Measurements from ENCODE around the gene MAF.

The MAF gene

GRCh38 chr16:79610771-79611170 is 10.2 kb upstream of the MAF start:
- DNase-seq = no peak

DNA sequence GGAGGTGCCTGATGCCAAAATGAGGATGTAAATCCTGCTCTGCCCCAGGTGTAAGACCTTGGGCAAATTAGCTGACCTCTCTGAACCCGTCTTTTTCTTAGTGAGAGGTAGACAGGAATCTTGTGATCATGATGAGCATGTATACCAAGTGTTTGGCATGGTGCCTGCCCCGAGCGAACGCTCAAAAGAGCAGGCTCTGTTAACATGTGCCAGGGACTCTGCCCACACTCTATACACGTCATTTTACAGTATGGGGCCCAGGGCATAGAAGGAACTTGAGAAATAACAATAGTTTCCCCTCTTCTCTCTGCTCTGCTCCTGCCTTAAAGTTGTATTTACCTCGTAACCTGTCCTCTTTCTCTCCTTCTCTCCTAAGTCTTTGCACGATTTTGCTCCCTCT is 9.3 kb upstream of the MAF start:
- no peak for DNase-seq

GRCh38 chr16:79608976-79609375 is 8.4 kb upstream of the MAF start:
- no peak for DNase-seq

GRCh38 chr16:79607587-79607986 is 7.0 kb upstream of the MAF start:
- no peak for DNase-seq

DNA sequence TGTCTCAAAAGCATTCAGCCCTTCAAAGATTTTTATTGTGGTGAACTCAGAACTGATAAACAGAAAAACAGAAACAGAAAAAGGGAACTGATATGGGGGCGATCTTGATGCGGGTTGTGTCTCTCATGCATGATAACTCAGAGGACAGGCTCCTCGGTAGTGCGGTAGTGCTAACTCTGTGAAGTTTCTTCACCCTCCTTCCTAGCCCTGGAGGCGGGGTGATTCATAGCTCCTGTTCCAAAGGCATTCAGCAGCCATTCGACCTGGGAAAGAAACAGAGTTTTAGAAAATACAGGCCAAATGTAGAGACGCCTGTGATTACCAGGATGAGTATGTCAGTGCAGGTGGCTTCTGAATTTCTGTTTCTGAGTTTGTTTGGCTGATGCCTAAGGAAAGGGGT is 5.5 kb upstream of the MAF start:
- no peak for DNase-seq

GRCh38 chr16:79603055-79603454 is 2.5 kb upstream of the MAF start:
- no peak for DNase-seq

- DNase-seq = no peak
These were observed 2.1 kb upstream of the MAF start for GRCh38 chr16:79602628-79603014.

- DNase-seq = peak; percentile 64
These were observed 1.5 kb upstream of the MAF start for GRCh38 chr16:79601931-79602627.

GRCh38 chr16:79601092-79601930 is 774 bp upstream of the MAF start:
- DNase-seq = no peak

DNA sequence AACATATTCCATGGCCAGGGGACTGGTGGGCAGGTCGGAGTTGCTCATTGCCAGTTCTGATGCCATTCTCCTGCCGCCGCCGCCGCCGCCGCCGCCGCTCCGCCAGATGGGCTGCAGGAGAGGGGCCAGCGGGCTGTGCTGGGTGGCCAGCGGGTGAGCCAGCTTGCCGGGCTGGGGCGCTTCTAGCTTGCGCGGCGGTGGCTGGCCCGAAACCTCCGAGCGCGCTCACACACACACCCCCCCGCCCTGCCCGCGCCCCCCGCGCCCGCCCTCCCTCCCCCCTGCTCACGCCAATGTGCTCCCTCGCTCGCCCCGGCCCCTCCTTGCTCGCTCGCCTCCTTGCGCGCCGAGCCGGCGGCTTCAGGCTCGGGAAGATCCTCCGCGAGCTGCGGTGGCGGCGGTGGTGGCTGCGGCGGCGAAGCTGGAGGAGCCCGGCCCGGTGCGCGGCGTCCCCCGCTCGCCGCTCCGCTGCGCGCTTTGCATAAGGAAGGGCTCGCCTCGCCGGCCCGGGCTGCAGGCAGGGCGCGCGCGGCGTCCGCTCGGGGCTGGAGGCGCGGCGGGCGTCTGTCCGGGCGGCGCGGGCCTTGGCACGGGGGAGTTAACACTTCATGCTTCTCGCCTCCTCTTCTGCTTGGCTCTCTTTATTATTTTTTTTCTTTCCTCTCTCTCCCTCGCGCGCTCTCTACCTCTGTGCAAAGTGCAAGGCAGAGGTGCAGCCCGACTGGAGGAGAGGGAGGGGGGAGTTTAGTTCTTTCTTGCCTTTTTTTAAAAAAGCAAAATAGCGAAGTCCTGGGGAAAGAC is 500 bp downstream of the MAF start:
- DNase-seq = peak; percentile 27

DNA sequence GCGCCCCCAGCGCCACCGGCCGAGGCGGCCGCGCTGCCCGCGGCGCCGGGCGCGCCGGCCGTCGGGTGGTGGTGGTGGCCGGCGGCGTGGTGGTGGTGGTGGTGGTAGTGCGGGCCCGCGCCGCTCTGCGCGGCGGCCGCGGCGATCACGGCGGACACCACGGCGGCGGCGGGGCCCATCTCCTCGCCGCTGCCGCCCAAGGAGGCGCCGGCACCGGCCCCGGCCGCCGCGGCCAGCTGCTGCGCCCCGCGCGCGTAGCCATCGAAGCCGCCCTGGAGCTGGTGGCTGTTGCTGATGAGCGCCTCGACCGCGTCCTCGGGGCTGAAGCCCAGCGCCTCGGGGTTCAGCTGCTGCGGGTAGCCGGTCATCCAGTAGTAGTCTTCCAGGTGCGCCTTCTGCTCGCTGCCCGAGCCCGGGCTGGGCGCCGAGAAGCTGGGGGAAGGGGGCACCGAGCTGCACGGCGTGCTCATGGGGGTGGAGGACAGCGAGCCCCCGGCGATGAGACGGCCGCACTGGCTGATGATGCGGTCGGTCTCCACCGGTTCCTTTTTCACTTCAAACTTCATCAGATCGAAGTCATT is 1.2 kb downstream of the MAF start:
- DNase-seq = no peak

- DNase-seq = peak; percentile 39
These were observed 2.0 kb downstream of the MAF start for GRCh38 chr16:79598348-79599181.

GRCh38 chr16:79598063-79598347 is 2.5 kb downstream of the MAF start:
- DNase-seq = no peak

- DNase-seq = no peak
These were observed 3.1 kb downstream of the MAF start for GRCh38 chr16:79597277-79598062.

DNA sequence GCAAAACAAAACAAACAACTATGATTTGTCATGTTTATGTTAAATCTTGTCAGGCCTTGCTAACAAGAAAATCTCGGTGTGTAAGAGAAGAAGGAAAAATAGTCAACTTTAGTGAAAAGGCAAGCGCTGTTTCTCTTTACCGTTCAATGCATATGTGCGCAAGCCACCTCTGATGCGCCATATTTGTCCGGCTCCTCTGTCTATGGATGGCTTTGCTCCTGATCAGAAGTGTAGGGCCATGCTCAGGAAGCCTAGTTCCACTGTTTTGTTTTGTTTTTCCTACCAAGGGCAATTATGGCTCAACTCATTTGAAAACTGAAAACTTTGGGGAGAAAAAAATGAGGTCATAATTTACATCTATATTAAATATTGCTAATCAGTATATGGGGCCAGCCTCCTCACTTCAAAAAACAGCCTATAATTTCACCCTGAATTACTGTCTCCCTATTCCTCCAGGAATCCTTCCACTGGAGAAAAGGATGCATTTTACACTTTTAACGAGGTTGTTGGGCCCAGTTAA is 4.5 kb downstream of the MAF start:
- no peak for DNase-seq

DNA sequence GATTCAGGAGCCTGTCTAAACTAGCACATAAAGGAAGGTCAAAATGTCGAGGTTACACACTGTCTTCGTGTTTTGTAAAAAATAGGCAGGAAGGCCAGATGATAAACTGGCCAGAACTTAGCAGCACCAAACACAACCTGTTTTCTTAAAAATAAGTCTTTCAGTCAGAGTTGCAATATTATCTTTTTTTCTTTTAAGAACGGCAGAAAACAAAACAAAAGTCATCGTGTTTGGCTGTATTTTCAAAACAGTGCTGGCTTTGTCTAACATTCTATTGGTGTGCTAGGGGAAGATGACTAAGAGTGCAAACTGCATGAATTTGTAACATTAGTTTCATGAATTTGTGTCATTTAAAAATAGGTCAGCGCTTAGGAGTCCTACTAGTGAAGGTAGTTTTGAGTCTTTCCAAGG is 5.3 kb downstream of the MAF start:
- no peak for DNase-seq

- DNase-seq = no peak
These were observed 6.8 kb downstream of the MAF start for GRCh38 chr16:79593754-79594153.

- no peak for DNase-seq
These were observed 7.4 kb downstream of the MAF start for GRCh38 chr16:79593074-79593531.

- no peak for DNase-seq
These were observed 8.4 kb downstream of the MAF start for GRCh38 chr16:79592186-79592585.

DNA sequence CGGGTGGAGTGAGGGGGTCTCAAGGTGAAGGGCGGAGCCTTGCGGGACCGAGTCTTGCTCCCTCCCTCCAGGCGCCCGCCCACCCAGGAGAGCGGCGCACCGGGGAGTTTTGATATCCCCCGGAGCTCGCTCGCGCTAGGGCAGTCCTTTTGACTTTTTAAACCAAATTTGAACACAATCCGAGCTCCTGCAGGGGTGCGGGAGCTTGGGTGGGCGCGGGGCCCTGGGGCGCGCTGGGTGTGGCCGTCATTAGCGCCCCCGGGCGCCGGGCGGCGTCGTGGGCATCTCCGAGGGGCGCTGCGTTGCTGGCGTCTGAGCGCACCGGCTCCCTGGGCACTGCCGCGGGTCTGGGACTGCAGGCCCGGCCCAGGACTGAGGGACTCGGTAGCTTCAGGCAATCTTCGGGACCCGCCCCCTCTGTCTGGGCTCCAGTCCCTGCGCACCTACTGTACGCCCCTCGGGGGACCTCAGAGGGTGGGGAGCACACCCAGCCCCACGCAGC is 10.9 kb downstream of the MAF start:
- DNase-seq = no peak

GRCh38 chr16:79587897-79588296 is 12.6 kb downstream of the MAF start:
- no peak for DNase-seq

All from NCI-H82 (cell line).